HG03558 (cell line): ENCODE results near the gene EPB41L3.

Experiments used
- ATAC-seq: cut with Tn5 transposase; IDR thresholded peaks from one replicate; pipeline ENCODE4 v1.9.1; 2021; ENCODE audit warnings: moderate number of reproducible peaks; ENCODE audit not compliant: unreplicated experiment; ENCODE audit errors: extremely low read depth

Gene EPB41L3

GRCh38 chr18:5457462-5457957 is 86.3 kb downstream of the EPB41L3 start:
- ATAC-seq, result no peak

GRCh38 chr18:5456577-5457461 is 87.0 kb downstream of the EPB41L3 start:
- no peak for ATAC-seq

- no peak for ATAC-seq
These were observed 88.1 kb downstream of the EPB41L3 start for GRCh38 chr18:5455674-5456073.

- ATAC-seq, result no peak
These were observed 90.8 kb downstream of the EPB41L3 start for GRCh38 chr18:5452943-5453443.

- no peak for ATAC-seq
These were observed 91.9 kb downstream of the EPB41L3 start for GRCh38 chr18:5451871-5452270.

- ATAC-seq, result no peak
These were observed 92.6 kb downstream of the EPB41L3 start for GRCh38 chr18:5451150-5451549.

GRCh38 chr18:5449858-5450509 is 93.8 kb downstream of the EPB41L3 start:
- ATAC-seq, result no peak

- no peak for ATAC-seq
These were observed 96.4 kb downstream of the EPB41L3 start for GRCh38 chr18:5447442-5447841.

GRCh38 chr18:5444847-5445246 is 99.0 kb downstream of the EPB41L3 start:
- ATAC-seq, result no peak

GRCh38 chr18:5444269-5444668 is 99.5 kb downstream of the EPB41L3 start:
- no peak for ATAC-seq

GRCh38 chr18:5439986-5440696 is 103.7 kb downstream of the EPB41L3 start:
- ATAC-seq, result no peak

- ATAC-seq, result no peak
These were observed 109.4 kb downstream of the EPB41L3 start for GRCh38 chr18:5434425-5434824.

GRCh38 chr18:5431836-5432575 is 111.8 kb downstream of the EPB41L3 start:
- ATAC-seq, result no peak

GRCh38 chr18:5430131-5430530 is 113.7 kb downstream of the EPB41L3 start:
- no peak for ATAC-seq

- no peak for ATAC-seq
These were observed 114.1 kb downstream of the EPB41L3 start for GRCh38 chr18:5429681-5430080.

- ATAC-seq, result no peak
These were observed 118.1 kb downstream of the EPB41L3 start for GRCh38 chr18:5425721-5426120.

GRCh38 chr18:5424903-5425664 is 118.7 kb downstream of the EPB41L3 start:
- ATAC-seq, result no peak

- ATAC-seq, result no peak
These were observed 121.2 kb downstream of the EPB41L3 start for GRCh38 chr18:5422626-5423025.

- no peak for ATAC-seq
These were observed 121.8 kb downstream of the EPB41L3 start for GRCh38 chr18:5421981-5422380.
